BE2C (cell line): Measurements from ENCODE around the gene VENTX.
A peak's percentile ranks its signal among the peaks of the same experiment; 100 is the strongest.

Experiments used
- DNase-seq: peaks from one replicate; pipeline ENCODE4 v3.0.0-alpha.2; 2020
- H3K27me3 ChIP-seq: fragments of 250-450 bp; sonication (Bioruptor Pico); 2 replicates; pipeline ENCODE4 v1.5.1; 2020; ENCODE audit warnings: mild to moderate bottlenecking
- H3K36me3 ChIP-seq: fragments of 250-450 bp; sonication (Bioruptor Pico); 2 replicates; pipeline ENCODE4 v1.5.1; 2020; ENCODE audit warnings: mild to moderate bottlenecking
- H3K4me1 ChIP-seq: fragments of 250-450 bp; sonication (Bioruptor Pico); 2 replicates; pipeline ENCODE4 v1.5.1; 2020
- H3K4me3 ChIP-seq: 2 replicates; pipeline ENCODE4 v1.5.1; 2011; ENCODE audit warnings: low read depth, low read length
- H3K9me3 ChIP-seq: fragments of 250-450 bp; sonication (Bioruptor Pico); 2 replicates; pipeline ENCODE4 v1.5.1; 2020
- CTCF ChIP-seq: IDR thresholded peaks from 2 replicates; pipeline ENCODE4 v1.5.1; 2012; ENCODE audit warnings: mild to moderate bottlenecking, low read depth, low read length

Gene VENTX

GRCh38 chr10:133255323-133255722, 17.7 kb downstream of the VENTX start:
- peaks cover 6% of the 10 kb centered on the region for H3K4me1 ChIP-seq

GRCh38 chr10:133257489-133258065, 19.9 kb downstream of the VENTX start:
- H3K27me3 ChIP-seq, result peaks cover 2% of the 10 kb centered on the region
- peak; percentile 56 for DNase-seq
- H3K4me1 ChIP-seq, result peaks cover 6% of the 10 kb centered on the region
- TF ChIP-seq CTCF, result peak; percentile 36
- no peaks in the 10 kb centered on the region for H3K9me3 ChIP-seq
- peak overlapping the region; percentile 53 for H3K4me3 ChIP-seq
- H3K36me3 ChIP-seq, result no peaks in the 10 kb centered on the region

More at GRCh38 chr10:133255323-133255722, 17.7 kb downstream of the VENTX start:
- H3K4me3 ChIP-seq, result no peak overlapping the region
- TF ChIP-seq CTCF, result no peak
- no peaks in the 10 kb centered on the region for H3K27me3 ChIP-seq
- H3K36me3 ChIP-seq, result no peaks in the 10 kb centered on the region
- no peak for DNase-seq
- no peaks in the 10 kb centered on the region for H3K9me3 ChIP-seq

- peaks cover 9% of the 10 kb centered on the region for H3K27me3 ChIP-seq
- peaks cover 6% of the 10 kb centered on the region for H3K4me1 ChIP-seq
- peak overlapping the region; percentile 53 for H3K4me3 ChIP-seq
- no peaks in the 10 kb centered on the region for H3K36me3 ChIP-seq
- no peaks in the 10 kb centered on the region for H3K9me3 ChIP-seq
- TF ChIP-seq CTCF, result no peak
- DNase-seq, result no peak
Measured at GRCh38 chr10:133258066-133258817, 20.6 kb downstream of the VENTX start.

- TF ChIP-seq CTCF, result no peak
- no peaks in the 10 kb centered on the region for H3K36me3 ChIP-seq
- DNase-seq, result no peak
- peaks cover 11% of the 10 kb centered on the region for H3K27me3 ChIP-seq
- H3K4me1 ChIP-seq, result peaks cover 6% of the 10 kb centered on the region
- no peaks in the 10 kb centered on the region for H3K9me3 ChIP-seq
- no peak overlapping the region for H3K4me3 ChIP-seq
Measured at GRCh38 chr10:133258818-133259601, 21.4 kb downstream of the VENTX start.

- H3K9me3 ChIP-seq, result no peaks in the 10 kb centered on the region
- no peak for TF ChIP-seq CTCF
- H3K4me1 ChIP-seq, result peaks cover 6% of the 10 kb centered on the region
- no peaks in the 10 kb centered on the region for H3K36me3 ChIP-seq
- DNase-seq, result no peak
- H3K27me3 ChIP-seq, result peaks cover 11% of the 10 kb centered on the region
- H3K4me3 ChIP-seq, result no peak overlapping the region
Measured at GRCh38 chr10:133259602-133259989, 21.9 kb downstream of the VENTX start.
